ENCODE data around the gene APPBP2.
"Not testable (repeated sequence)": the region's sequence is repeated elsewhere in the genome, so short reads cannot be mapped to it uniquely, and the experiment has no call there.

The APPBP2 gene

DNA sequence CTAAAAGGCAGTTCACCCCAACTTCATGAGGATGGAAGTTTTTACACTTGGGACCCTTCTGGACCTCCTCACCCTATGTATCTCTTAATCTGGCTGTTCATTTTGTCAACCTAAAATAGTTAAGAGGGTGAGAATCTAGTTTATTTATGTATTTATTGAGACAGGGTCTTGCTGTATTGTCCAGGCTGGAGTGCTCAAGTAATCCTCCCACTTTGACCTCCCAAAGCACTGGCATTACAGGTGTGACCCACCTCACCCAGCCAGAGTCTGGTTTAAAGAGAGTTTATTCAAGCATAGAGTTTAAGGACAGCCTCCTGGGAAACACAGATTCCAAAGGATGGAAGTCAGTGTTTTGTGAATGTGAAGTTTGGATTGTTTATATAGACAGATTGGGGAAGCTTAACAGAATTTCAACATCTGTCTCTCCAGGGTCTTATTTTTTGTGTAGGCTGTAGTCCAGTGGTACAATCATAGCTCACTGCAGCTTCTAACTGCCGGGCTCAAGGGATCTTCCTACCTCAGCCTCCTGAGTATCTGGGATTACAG, 8.0 kb upstream of the APPBP2 start:
- DNase-seq, result no peak

- DNase-seq, result no peak
Observed at GRCh38 chr17:60529806-60530205, 3.8 kb upstream of the APPBP2 start.

DNA sequence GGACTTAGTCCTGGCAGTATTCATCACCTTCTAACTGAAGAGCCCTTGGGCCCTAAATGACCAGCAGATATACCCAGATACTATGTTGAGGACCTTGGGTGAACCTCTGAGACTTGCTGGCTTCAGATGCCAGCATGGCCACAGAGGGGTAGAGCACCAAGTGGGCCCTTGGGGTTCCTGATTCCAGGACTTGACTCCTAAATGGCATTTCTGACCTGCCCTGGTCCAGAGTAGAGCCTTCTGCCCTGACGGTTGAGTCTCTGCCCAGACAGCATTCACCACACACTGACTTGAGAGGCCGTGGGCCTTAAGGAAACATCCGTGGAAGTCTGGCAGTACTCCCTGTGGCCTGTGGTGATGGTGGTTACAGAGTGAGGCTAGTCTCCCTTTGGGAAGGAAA, 2.8 kb upstream of the APPBP2 start:
- DNase-seq, result no peak

DNA sequence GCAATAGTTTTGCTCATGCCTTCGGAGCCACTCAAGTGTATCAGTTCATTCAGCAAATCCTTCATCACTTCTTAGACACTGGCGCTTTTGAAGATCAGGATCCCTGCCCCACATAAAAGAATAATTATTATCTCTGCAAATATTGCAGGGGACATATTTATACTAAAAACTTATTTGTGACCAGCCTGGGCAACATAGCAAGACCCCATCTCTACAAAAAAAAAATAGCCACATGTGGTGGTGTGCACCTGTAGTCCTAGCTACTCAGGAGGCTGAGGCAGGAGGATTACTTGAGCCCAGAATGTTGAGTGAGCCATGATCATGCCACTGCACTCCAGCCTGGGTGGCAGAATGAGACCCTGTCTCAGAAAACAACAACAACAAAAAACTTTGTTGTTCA, 1.7 kb upstream of the APPBP2 start:
- DNase-seq, result no peak

DNA sequence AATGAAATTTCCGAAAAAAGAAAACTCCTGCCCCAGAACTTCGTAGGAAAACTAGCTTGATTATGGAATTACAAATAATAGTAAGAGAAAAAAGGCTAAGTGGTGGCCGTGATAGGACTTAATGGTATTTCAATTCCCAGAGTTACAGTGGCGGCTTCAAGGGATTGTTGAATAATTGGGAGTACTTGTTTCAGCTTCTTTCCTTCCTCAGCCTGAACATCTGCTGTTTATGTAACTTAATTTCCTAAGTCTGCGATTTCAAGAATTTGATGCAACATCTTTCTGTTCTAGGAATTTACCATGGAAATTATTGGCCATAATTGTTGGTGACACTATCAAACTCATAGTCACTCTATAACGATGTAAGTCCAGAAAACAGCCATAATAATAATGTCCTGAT, 684 bp upstream of the APPBP2 start:
- DNase-seq, result peak in 1 of 2 experiments; percentile 63

DNA sequence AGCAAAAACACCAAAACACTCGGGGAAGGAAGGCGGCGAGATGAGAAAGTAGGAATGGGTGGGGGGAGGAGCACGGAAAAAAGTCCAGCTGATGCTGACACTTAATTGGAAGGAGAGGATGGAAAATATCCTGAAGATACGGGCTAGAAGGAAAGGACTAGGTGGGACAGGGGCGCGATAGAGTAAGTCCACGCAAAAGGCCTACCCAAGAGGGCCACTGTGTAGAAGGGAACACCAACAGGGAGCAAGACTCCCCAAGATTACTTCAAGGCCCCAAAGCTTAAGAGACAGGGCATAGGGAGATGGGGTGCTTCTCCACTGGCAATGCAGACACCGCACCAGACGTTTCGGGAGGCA, 736 bp downstream of the APPBP2 start:
- peak in 1 of 2 experiments; percentile 74 for DNase-seq

DNA sequence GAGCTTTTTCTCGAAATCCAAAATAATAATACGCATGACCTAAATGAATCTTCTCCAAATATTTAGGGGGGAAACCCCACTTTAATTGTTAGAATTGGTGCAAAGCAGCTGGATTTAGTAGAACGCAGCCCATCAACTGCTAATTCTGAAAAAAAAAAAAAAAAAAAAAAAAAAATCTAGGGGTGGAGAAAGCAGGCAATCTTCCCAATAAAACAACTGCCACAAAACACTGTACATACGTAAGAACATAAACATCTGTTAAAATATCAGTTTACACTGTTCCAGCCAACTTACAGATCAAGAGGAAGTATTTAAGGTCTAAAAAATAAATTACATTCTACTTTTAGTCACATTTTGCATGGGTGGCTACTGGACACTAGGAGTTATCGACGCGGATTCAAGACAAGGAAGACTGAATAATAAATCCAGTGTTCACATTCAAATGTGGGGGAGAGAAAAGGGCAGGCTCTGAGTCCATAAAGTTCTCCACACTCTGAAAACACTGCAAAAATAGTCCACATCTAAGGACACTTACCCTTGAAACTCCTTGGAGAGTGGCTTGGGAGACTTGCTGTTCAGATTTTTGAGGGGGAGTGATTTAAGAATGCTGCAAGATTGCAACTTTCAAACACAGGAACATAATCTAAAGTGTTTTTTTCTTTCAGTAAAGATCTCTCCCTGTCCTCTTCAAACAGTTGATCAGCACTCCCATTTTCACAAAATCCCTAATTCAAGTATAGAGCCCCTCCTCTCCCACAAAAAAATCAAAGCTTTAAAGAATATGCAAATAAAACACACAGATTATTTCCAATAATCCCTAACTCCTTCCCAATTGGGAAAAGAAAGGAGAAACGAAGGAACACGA, 1.3 kb downstream of the APPBP2 start:
- peak in 1 of 2 experiments; percentile 44 for DNase-seq

GRCh38 chr17:60523822-60524221, 2.2 kb downstream of the APPBP2 start:
- no peak for DNase-seq

DNA sequence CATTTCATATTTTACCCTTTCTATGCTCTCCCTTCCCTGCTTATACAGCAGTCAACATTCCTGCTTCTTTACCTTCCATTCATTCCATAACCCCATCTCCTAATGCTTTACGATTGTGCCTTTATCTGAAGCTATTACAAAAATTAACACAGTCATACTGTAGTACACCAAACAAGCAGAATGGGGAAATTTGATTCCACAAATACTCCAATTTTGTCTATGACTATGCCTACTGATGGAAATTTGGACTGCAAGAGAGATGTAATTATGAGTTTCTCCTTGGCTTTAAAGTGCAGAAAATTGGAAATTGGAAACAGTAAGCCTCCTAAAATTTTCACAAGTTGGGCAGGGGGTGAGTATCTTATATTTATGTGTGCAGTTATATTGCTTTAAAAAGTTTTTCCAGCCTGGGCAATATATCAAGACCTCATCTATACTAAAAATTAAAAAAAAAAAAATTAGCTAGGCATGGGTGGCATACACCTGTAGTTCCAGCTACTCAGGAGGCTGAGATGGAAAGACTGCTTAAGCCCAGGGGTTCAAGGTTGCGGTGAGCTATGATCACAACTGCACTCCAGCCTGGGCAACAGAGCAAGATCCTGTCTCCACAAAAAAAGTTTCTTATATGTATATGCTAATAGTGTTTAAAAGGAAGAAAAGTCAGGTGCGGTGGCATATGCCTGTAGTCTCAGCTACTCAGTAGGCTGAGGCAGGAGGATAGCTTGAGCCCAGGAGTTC, 3.0 kb downstream of the APPBP2 start:
- no peak for DNase-seq

DNA sequence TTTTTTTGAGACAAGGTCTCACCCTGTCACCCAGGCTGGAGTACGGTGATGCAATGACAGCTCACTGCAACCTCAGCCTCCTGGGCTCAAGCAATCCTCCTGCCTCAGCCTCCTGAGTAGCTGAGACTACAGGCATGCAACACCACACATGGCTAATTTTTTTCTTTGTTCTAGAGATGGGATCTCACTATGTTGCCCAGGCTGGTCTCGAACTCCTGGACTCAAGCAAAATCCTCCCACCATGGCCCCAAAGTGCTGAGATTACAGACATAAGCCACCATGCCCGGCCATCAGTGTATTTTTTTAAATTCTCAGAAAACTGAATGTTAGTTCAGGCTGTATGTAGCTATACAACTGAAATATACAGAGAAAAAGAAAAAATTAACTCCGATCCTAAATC, 6.2 kb downstream of the APPBP2 start:
- no peak for DNase-seq

DNA sequence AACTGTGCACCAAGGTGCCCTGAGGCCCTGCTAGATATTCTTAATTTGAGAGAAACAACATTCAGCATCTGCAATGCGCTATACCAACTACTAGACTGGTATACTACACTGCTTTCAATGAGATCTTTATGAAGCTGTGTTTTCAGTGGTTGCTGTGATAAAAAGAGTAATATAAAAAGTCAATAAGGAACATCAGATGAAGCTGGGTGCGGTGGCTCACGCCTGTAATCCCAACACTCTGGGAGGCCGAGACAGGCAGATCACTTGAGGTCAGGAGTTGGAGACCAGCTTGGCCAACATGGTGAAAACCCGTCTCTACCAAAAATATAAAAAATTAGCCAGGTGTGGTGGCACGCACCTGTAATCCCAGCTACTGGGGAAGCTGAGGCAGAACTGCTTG, 10.4 kb downstream of the APPBP2 start:
- not testable (repeated sequence) for DNase-seq

DNA sequence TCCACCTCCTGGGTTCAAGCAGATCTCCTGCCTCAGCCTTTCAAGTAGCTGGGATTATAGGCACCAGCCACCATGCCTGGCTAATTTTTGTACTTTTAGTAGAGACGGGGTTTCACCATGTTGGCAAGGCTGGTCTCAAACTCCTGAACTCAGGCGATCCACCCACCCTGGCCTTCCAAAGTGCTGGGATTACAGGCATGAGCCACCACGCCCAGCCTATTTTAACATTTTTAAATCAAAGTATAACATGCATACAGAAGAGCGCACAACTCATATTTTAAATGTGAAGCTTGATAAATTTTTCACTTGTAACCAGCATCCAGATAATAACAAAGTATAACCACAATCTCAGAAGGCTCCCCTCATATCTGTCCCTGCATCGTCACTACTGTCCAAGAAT, 10.8 kb downstream of the APPBP2 start:
- DNase-seq, result not testable (repeated sequence)

DNA sequence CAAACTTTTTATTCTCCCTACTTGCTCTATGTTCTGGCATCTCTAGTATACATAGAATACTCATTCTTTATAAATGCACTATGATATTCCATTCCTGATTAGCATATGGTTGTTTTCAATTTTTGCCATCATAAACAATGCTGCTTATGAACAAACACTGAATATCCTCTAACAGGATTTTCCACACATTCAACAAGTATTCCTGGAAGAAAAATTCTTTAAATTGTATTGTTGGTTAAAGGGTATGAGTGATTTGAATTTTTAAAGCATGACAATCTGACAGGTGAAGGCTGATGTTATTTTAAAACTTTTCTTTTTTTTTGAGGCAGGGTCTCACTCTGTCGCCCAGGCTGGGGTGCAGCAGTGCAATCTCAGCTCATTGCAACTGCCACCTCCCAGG, 11.5 kb downstream of the APPBP2 start:
- DNase-seq, result no peak

DNA sequence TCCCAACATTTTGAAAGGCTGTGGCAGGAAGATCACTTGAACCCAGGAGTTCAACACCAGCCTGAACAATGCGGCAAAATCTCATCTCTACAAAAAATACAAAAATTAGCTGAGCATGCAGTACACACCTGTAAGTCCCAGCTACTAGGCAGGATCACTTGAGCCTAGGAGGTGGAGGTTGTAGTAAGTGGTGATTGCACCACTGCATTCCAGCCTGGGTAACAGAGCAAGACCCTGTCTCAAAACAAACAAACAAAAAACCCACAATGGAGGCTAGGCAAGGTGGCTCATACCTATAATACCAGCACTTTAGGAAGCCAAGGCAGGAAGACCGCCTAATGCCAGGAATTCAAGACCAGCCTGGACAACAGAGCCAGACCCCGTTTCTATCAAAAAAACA, 12.0 kb downstream of the APPBP2 start:
- DNase-seq, result no peak

DNA sequence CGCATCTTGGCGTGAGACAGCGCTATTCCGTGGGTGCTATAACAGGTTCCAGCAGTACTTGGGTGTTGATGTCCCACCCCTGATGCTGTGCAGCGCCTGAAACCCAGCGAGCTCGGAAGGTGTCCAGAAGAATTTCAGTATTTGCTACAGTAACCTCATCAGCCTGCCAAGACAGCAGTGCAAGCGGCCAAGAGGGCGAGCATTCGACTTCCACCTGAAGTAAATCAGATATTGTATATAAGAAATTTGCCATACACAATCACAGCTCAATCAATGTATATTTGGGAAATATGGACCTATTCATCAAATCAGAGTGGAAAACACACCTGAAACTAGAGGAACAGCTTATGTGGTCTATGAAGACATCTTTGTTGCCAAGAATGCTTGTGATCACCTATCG, 13.0 kb downstream of the APPBP2 start:
- DNase-seq, result no peak

DNA sequence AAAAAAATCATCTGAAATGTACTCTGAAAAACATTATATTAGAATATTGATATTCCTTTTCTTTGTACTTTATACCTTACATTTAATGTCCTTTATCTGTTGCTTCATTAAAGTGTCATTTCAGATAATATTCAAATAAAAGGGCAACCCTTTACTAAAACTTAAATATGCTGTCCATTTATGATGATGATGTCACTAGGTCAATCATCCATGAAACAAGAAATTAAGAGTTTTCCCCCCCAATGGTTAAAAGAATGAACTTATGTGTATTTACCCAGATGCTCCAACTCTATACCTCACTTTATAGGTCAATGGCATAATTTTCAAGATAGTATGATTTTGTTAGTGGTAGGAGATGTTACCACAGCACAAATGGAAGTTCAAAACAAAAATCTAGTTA, 15.3 kb downstream of the APPBP2 start:
- DNase-seq, result no peak

DNA sequence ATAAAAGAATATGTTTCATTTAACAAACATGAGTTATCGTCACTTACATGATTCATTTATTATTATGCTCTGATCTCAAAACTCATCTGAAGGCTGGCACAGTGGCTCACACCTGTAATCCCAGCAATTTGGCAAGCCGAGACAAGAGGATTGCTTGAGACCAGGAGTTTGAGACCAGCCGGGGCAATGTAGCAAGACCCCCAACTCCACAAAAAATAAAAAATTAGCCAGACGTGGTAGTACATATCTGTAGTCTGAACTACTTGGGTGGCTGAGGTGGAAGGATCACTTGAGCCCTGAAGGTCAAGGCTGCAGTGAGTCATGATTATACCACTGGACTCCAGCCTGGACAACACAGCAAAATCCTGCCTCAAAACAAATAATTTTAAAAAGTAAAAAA, 16.0 kb downstream of the APPBP2 start:
- DNase-seq, result no peak

DNA sequence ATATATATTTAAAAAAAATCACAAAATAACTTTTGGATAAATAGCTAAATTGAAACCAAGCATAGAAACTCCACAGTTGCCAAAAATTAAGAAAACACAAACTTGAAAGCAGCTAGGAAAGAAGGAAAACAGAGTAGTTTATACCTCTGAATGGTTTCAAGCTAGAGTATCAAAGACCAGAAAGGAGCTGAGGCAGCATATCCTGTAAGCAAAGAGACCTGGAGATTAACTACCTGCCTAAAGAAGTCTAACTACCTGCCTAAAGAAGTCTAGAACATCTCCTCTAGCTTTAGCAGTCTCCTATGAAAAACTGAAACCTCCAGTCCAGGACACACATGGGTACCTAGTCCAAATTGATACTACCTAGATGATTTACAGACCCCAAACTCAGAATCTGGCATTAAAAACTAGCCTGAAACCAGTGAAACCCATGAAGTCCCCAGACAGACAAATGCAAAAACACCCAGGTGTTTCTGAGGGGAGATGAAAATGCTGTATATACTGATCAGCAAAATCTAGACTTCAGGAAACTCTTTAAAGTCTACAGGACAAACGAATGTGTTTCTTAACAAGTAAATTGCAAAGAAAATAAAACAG, 17.6 kb downstream of the APPBP2 start:
- DNase-seq, result no peak

GRCh38 chr17:60506312-60506711, 19.7 kb downstream of the APPBP2 start:
- peak; percentile 64 to 79 for DNase-seq

GRCh38 chr17:60502145-60502544, 23.9 kb downstream of the APPBP2 start:
- DNase-seq, result no peak

DNA sequence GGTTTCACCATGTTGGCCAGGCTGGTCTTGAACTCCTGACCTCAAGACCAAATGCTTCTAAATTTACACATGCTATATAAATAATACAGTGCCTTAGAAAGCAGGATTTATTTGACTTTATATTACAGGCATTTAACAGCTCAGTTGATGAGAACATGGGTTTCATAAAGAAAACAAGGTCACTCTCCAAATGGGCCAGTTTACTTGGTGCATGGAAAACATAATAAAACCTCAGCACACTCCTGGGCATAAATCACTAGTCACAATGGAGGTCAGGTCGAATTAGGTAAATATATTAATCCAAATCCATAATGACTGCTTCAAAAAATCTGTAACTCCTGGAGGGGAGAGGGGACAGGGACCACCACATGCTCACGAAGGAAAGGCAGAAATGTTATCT, 24.5 kb downstream of the APPBP2 start:
- no peak for DNase-seq

GRCh38 chr17:60496041-60496440, 30.0 kb downstream of the APPBP2 start:
- no peak for DNase-seq

GRCh38 chr17:60495260-60495659, 30.8 kb downstream of the APPBP2 start:
- no peak for DNase-seq

DNA sequence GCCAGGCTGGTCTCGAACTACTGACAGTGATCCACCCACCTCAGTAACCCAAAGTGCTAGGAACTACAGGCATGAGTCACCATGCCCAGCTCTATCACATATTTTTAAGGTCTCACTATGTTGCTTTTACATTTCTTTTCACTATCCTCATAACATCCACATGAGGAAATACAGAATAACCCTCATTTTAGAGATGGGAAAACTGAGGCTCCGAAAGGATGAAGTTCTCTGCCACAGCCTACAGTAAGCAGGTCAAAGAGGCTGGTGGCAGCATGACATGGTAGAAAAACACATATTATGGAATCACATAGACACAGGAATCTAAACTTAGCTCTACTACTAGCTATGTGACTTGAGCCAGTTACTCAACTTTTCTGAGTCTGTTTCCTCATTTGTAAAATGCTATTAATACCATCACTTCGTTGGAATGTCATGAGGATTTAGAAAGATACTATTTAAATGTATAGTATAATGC, 32.2 kb downstream of the APPBP2 start:
- no peak for DNase-seq
